GM12878 (cell line): Measurements from ENCODE around the gene KLHL7.

Experiments used
- CHD4 ChIP-seq: fragments of 200-600 bp; sonication (generic); IDR thresholded peaks from 2 replicates; pipeline ENCODE4 v1.6.1; 2016; ENCODE audit warnings: mild to moderate bottlenecking
- CTCF ChIP-seq, 3 experiments: IDR thresholded peaks in 2 of 3; conservative IDR thresholded peaks in 1 of 3; 2 replicates each; pipeline ENCODE4 v1.5.1; 2011; ENCODE audit warnings: low read depth in 3 of 3, low read length in 3 of 3, mild to moderate bottlenecking in 3 of 3, control low read depth in 2 of 3, moderate library complexity in 2 of 3, inconsistent platforms in 1 of 3, mixed read lengths in 1 of 3; ENCODE audit not compliant: control insufficient read depth in 2 of 3, insufficient read depth in 1 of 3; ENCODE audit errors: extremely low read depth in 1 of 3
- JUNB ChIP-seq: IDR thresholded peaks from 2 replicates; pipeline ENCODE4 v1.6.1; 2016; ENCODE audit warnings: antibody characterized with exemption, mild to moderate bottlenecking
- NBN ChIP-seq: fragments of 450-650 bp; IDR thresholded peaks from 2 replicates; pipeline ENCODE4 v1.6.1; 2016
- NFIC ChIP-seq: IDR thresholded peaks from 2 replicates; pipeline ENCODE4 v1.6.1; 2012; ENCODE audit warnings: low read depth, mild to moderate bottlenecking, inconsistent platforms, low read length, moderate library complexity
- POLR2A ChIP-seq: IDR thresholded peaks from 2 replicates; pipeline ENCODE4 v1.6.1; 2011; ENCODE audit warnings: low read depth, mild to moderate bottlenecking, low read length
- RAD21 ChIP-seq: IDR thresholded peaks from 2 replicates; pipeline ENCODE4 v1.6.1; 2011; ENCODE audit warnings: mild to moderate bottlenecking, low read depth, low read length, moderate library complexity; ENCODE audit not compliant: insufficient read depth
- RAD51 ChIP-seq: fragments of 450-650 bp; IDR thresholded peaks from 2 replicates; pipeline ENCODE4 v1.6.1; 2016; ENCODE audit warnings: moderate library complexity, mild to moderate bottlenecking, inconsistent platforms
- RFX5 ChIP-seq: IDR thresholded peaks from 2 replicates; pipeline ENCODE4 v1.6.1; 2011; ENCODE audit warnings: low read depth, low read length, improper control_type of control experiment
- TBL1XR1 ChIP-seq: IDR thresholded peaks from 2 replicates; pipeline ENCODE4 v1.6.1; 2012; ENCODE audit warnings: low read depth, low read length, improper control_type of control experiment

GRCh38 chr7:23076772-23077171 lies 28.8 kb upstream of the KLHL7 start:
- no peak for TF ChIP-seq POLR2A
- TF ChIP-seq RAD51 = no peak
- TF ChIP-seq NBN = no peak
- TF ChIP-seq RFX5 = no peak
- no peak for TF ChIP-seq TBL1XR1
- TF ChIP-seq CTCF (IDR thresholded peaks at IDR 0.05 in 2 of 3, conservative IDR thresholded peaks at IDR 0.05 in 1 of 3; ENCODE audit: control insufficient read depth in 2 of 3, extremely low read depth in 1 of 3, insufficient read depth in 1 of 3, low read depth in 3 of 3, low read length in 3 of 3) = no peak
- TF ChIP-seq NFIC = no peak
- TF ChIP-seq CHD4 = no peak
- no peak for TF ChIP-seq JUNB
- TF ChIP-seq RAD21 = no peak
